GM21619 (cell line): ENCODE data around the gene OXNAD1.

ENCODE experiments used
- ATAC-seq: cut with Tn5 transposase; IDR thresholded peaks from one replicate; pipeline ENCODE4 v1.9.1; 2021; ENCODE audit not compliant: unreplicated experiment

The OXNAD1 gene

GRCh38 chr3:16277471-16277870, 12.5 kb downstream of the OXNAD1 start:
- no peak for ATAC-seq

DNA sequence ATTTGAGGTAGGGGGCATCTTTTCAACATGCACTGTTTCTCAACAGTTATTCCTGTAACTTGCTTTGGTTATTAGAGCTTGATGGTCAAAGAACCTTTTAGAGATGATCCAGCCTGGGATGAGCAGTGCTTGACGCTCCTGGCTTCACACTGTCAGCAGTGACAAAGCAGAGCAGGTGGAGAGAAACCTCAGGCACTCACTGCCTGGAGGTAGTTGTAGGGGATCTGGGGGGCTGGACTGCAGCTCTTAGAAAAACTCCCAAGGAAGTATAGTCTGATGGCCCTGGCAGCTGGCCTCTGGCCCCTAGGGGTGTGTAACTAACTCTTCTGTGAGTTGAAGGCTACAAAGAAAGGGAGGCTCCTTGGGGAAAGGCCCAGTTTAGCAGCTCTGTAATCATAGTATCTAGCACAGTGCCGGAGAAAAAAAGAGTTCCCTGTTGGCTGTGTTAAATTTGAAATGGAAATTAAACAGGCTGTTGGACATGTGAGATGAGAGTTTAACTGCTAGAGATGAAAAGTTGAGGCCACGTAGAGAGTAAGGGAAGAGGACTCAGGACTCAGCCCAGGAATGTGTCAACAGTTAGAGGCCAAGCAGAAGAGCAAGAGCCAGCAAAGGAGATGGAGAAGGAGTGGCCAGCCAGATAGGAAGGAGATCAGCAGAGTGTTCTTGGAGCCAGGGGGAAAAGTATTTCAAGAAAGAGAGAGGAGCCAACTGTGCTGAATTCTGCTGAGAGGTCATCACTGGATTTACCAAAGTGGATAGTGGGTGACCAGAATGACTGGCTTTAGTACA, 14.2 kb downstream of the OXNAD1 start:
- ATAC-seq, result no peak

DNA sequence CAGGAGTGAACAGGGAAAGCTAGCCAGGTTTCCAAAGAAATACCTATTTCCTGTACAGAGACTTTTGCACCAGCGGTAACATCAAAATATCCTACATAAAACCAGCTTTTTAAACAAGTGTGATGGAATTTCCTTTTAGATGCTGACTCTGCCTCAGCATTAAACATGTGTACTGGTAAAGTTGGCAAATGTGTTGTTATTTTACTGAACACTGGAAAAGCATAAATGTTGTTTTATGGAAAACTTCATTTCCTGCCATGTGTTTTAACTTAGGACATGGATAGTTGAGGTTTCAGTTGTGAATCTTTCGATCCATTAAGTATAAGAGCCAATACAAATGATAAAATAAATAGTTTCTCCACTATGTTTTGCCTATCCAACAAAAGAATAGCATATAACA, 15.7 kb downstream of the OXNAD1 start:
- no peak for ATAC-seq

- no peak for ATAC-seq
These were observed 19.6 kb downstream of the OXNAD1 start for GRCh38 chr3:16284633-16285032.

- ATAC-seq, result peak; percentile 60
These were observed 21.1 kb downstream of the OXNAD1 start for GRCh38 chr3:16286161-16286560.

DNA sequence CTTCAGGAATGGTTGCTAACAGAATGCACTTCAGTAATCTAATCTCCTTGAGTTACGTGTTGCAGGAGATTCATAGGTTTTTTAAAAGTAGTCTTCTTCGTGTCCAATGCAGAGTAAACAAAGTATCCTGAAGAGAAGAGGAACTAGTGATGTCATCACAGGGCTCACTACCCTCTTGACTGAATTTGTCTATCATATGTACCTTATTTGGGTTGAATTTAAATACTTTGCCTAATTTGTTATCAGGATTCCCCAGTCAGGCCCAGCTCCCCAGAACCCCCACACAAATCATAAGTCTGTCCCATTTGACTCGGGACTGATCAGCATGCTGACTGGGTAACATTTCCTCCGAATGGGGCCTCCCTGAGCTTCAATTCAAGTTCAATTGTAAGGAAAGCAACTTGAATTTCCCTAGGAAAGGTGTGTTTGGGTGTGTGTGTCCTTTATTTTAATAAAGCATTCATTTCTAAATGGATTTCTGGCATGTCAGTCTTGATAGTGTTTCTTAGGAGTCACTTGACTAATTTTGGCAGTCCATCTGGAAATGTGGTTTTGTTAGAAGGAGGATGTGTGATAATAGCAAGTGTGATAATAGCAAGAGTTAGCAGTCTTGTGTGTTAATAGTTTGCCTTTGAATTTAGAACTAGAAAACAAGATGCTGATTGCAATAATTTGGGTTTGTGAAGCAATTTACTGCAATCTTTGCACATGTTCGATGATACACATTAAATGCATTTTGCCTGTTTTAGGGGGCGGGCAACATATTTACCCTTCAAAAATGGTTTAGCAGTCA, 21.9 kb downstream of the OXNAD1 start:
- no peak for ATAC-seq

DNA sequence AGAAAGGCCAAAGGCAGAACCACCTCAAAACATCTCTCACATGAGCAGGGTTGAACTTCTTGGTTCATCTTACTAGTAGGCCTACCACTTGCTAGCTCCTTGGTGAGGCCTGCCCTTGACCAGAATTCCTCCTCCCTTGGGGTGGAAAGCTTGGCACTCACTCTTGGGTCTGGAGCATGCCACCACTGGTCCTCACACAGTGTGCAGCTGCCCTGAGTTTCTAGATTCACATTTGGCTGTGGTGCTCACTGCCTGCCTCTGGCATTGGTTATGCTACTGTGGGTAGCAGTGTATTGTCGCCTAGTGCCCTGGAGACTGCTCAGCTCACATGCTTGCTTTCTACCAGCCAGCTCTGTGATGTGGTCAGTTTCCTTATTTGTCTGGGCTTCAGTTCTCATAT, 23.7 kb downstream of the OXNAD1 start:
- ATAC-seq, result no peak

DNA sequence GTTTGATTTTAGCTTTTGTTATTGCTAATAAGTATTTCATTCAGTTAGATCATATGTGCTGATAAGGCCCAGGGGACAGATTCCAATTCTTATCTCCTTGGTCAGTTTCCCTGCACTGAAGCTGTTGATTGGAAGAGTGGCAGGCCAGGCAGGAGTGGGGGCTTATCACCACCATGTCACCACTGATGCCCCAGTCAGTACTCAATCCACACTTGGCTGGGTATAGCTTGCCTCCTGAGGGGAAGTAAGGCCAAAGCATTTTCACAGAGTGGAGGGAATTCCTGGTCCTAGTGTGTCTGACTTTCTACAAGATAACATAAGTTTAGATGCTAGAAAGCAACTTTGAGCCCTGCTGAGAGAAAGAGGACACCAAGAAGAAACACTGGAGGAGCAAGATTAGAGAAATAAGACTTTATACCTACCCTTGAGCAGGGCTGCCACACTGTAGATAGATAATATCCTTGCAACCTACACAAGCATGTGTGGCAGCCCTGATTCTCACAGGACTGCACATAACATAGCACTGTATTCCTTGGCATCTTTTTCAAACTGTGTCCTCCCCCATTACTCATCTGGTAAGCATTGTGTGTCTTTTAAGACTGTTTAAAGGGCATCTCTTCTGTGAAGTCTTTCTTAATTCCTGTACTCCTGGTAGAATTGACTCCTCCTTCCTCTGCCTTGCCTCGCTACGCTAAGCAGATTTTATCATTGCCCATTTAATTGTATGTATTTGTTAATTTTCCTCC, 24.3 kb downstream of the OXNAD1 start:
- ATAC-seq, result no peak

DNA sequence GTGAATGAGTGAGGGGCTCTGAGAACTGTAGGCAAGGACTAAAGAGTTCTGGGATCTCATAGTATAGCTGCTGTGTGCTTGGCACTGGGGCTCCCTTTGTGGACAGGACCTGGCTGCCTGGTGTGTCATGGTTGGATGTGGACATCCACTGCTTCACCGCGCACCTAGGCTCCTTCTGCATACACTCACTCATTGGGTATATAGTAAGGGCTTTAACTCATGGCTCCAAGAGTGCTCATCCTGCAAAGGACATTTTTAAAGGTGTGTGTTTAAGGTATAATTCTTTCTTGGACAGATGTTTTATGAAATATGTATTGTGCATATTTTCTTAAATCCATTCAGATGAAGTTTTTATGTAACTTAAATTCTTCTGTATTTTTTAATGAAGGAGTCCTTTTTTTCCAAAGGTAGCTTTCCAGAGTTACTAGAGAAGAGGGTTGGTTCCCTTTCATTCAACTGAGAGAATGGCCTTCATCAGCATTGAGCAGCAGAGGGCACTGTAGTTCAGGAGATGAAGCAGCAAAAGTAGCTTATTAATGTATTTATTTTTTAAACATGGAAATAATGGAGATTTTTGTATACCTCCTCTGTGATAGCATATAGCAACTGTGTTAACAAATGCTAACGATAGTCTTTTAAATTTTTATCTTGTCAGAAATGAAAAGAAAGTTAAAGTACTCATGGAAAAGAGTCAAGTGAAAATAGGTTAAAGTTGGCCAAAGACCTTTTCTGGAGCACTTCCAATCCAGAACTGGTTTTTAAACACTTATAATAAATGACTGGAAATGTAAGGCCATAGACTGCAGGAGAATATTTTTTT, 25.2 kb downstream of the OXNAD1 start:
- no peak for ATAC-seq

DNA sequence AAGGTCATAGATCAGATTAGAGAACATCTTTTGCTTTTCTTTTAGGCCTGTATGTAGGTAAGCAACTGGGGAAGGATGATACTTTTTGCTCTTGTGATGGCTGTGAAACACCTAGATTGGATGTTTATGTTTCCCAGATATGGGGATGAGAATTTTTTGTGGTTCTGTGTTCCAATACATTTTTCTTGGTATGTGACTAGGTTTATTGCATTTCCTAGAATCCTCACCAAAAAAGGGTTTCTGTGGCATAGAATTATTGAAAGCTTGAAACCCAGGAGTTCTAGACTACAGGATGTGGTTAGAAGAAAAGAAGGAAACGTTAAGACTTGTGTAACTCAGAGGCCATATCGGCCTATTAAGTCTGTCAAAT, 25.8 kb downstream of the OXNAD1 start:
- no peak for ATAC-seq

GRCh38 chr3:16294844-16295243, 29.8 kb downstream of the OXNAD1 start:
- ATAC-seq, result no peak

- no peak for ATAC-seq
These were observed 30.4 kb downstream of the OXNAD1 start for GRCh38 chr3:16295298-16295890.

DNA sequence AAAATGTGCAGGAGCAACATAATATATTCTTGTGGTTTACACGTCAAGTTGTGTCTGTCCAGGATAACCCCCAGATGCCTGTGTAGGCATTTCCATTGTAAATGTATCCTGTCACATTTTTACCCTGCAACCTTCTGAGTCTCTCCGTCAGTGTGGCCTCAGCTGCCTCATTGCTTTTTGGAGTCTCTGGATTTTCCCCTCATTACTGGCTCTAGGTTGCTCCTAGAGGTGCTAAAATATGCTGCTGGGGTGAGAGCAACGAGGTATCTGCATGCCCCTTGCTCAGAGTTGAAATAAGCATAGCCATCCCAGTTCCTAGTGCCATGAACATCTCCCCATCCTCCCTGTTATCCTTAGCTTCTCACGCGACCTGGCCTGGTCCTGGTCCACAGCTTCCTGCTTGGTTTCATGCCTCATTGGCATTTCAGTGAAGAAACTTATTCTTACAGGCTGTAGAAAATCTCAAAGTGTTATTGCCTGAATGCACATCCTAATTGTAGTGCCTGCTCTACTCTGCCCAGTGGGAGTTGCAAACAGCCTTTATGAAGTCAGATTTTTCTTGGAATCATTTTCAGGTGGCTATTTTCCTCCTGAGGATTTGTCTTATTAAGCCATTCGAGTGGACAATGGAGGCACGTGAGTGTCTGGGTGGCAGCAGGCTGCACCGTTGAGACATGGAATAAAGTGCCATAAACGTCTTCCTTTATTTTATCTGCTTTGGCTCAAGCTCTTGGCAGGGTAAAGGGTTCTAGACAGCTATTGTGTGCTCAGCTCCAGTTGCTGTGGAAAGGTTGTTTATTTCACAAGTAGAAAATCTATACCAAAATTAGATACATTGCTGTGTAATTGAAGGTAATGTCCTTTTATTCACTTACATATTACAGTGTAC, 33.2 kb downstream of the OXNAD1 start:
- no peak for ATAC-seq

DNA sequence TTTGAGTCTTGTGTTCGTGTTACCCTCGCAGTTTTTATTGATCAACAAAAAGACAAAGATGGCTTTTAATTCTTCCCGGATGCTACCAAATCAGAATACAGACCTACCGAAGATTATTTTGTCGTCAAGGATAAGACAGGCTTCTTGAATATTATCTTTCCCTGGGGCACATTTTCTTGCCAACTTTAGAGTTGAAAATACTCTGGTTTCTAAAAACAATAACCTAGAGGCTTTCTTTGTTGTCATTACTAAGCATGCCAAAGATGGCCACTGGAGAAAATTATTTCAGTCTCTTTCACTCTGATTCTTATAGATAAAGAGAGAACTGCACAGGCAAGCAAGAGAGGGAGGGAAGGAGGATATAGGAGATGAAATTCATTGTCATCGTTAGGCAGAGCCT, 33.9 kb downstream of the OXNAD1 start:
- no peak for ATAC-seq

GRCh38 chr3:16299746-16300145, 34.7 kb downstream of the OXNAD1 start:
- ATAC-seq, result no peak

GRCh38 chr3:16300307-16300706, 35.3 kb downstream of the OXNAD1 start:
- no peak for ATAC-seq

- peak; percentile 72 for ATAC-seq
These were observed 35.9 kb downstream of the OXNAD1 start for GRCh38 chr3:16300881-16301359.

- no peak for ATAC-seq
These were observed 36.5 kb downstream of the OXNAD1 start for GRCh38 chr3:16301507-16301906.

DNA sequence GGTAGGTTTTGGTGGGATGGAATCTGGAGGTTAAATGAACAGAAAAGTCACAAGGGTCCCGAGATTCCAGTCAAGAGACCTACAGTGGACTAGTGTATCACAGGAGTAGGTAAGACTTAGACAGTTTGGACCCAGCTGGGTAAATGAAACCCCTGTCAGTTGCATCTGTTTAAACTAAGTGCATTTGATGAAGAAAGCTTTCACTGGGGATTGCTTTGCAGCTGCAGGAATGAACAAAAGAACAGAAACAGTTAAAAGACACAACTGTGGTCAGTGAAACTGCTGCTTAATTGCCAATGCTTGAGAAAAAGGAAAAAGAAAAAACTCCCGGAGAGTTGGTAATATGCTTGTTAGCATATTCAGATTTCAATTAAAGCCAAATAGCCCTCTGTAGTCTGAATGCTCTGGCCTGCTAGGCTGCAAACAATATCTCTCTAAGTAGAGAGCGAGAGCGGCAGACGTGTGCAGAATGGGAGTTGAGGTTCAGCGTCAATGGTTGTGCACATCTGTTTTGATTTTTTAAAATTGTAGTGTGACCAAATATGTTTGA, 37.1 kb downstream of the OXNAD1 start:
- ATAC-seq, result no peak
